ENCODE measurements around the gene PTPN23. TPM values are rescaled to one million over a fixed set of nuclear protein-coding genes. Genes with fewer than 3 reads are reported as not detected.
A peak's percentile ranks its signal among the peaks of the same experiment; 100 is the strongest.

Gene PTPN23
- total RNA-seq, 3 donors from 2014 or later (not counting 1 experiment from before 2014, with no cell fraction given), result 49.3 to 73.6 (median 52.0) TPM

GRCh38 chr3:47420044-47420430, 39.2 kb downstream of the PTPN23 start:
- no peaks in the 10 kb centered on the region for H3K27me3 ChIP-seq (ENCODE audit: control insufficient read depth, insufficient read depth, low read length)
- H3K27ac ChIP-seq (ENCODE audit: low read length), result no peak overlapping the region
- H3K4me1 ChIP-seq (ENCODE audit: control insufficient read depth, insufficient read depth, low read length), result peaks cover 24% of the 10 kb centered on the region
- Mint-ChIP-seq H3K4me1 (peaks cover 19 to 30% of the 10 kb centered on the region in 2 donors), H3K27me3 (ENCODE audit: low read depth in 2 of 2) (no peaks in the 10 kb centered on the region), H3K27ac (no peak overlapping the region), H3K9me3 (no peaks in the 10 kb centered on the region), H3K36me3 (no peaks in the 10 kb centered on the region), H3K4me3 (no peak overlapping the region)
- no peak for TF ChIP-seq CTCF (IDR thresholded peaks at IDR 0.05)
- peaks cover 34% of the 10 kb centered on the region for H3K36me3 ChIP-seq (ENCODE audit: control insufficient read depth, insufficient read depth, low read length)
- H3K4me3 ChIP-seq (ENCODE audit: low read length), result no peak overlapping the region
- ATAC-seq (no peak), DNase-seq (no peak)
- intact Hi-C loops (cut with micrococcal nuclease), result no loop called here
- 98% methylated on average over 5 of the region's 5 CpGs for WGBS (ENCODE audit: insufficient coverage)
- no peaks in the 10 kb centered on the region for H3K9me3 ChIP-seq (ENCODE audit: control insufficient read depth, insufficient read depth, low read length)

GRCh38 chr3:47420511-47421484, 40.0 kb downstream of the PTPN23 start:
- Mint-ChIP-seq H3K9me3 (no peaks in the 10 kb centered on the region), H3K27me3 (ENCODE audit: low read depth in 2 of 2) (no peaks in the 10 kb centered on the region), H3K4me1 (peaks cover 14 to 30% of the 10 kb centered on the region in 2 donors), H3K36me3 (no peaks in the 10 kb centered on the region), H3K4me3 (peak overlapping the region; percentile 47), H3K27ac (peak overlapping the region; percentile 86 to 91)
- WGBS (ENCODE audit: insufficient coverage), result 78% methylated on average over 28 of the region's 29 CpGs
- Histone ChIP-seq H3K4me1 (ENCODE audit: control insufficient read depth, insufficient read depth, low read length) (peaks cover 24% of the 10 kb centered on the region), H3K9me3 (ENCODE audit: control insufficient read depth, insufficient read depth, low read length) (no peaks in the 10 kb centered on the region), H3K4me3 (ENCODE audit: low read length) (no peak overlapping the region), H3K27me3 (ENCODE audit: control insufficient read depth, insufficient read depth, low read length) (no peaks in the 10 kb centered on the region), H3K36me3 (ENCODE audit: control insufficient read depth, insufficient read depth, low read length) (peaks cover 35% of the 10 kb centered on the region), H3K27ac (ENCODE audit: low read length) (peak overlapping the region; percentile 49)
- TF ChIP-seq CTCF (IDR thresholded peaks at IDR 0.05), result peak; percentile 85
- ATAC-seq (peak; percentile 94 to 99 (median 96)), DNase-seq (peak; percentile 80 to 95)
- intact Hi-C loops (cut with micrococcal nuclease), result loop anchor here (1.0 kb wide), 3 partner anchors 56 to 369 kb away; partner anchors contain the start of gene ELP6

GRCh38 chr3:47421741-47422649, 41.2 kb downstream of the PTPN23 start:
- Histone ChIP-seq H3K27me3 (ENCODE audit: control insufficient read depth, insufficient read depth, low read length) (no peaks in the 10 kb centered on the region), H3K9me3 (ENCODE audit: control insufficient read depth, insufficient read depth, low read length) (no peaks in the 10 kb centered on the region), H3K4me3 (ENCODE audit: low read length) (no peak overlapping the region), H3K36me3 (ENCODE audit: control insufficient read depth, insufficient read depth, low read length) (peaks cover 34% of the 10 kb centered on the region), H3K4me1 (ENCODE audit: control insufficient read depth, insufficient read depth, low read length) (peaks cover 24% of the 10 kb centered on the region), H3K27ac (ENCODE audit: low read length) (peak overlapping the region; percentile 49)
- Mint-ChIP-seq H3K4me1 (peaks cover 14 to 30% of the 10 kb centered on the region in 2 donors), H3K27me3 (ENCODE audit: low read depth in 2 of 2) (no peaks in the 10 kb centered on the region), H3K27ac (peak overlapping the region; percentile 86 to 91), H3K36me3 (no peaks in the 10 kb centered on the region), H3K4me3 (no peak overlapping the region), H3K9me3 (no peaks in the 10 kb centered on the region)
- DNase-seq (peak in 1 of 2 donors; percentile 30), ATAC-seq (no peak)
- WGBS (ENCODE audit: insufficient coverage), result 85% methylated on average over 13 of the region's 13 CpGs
- intact Hi-C loops (cut with micrococcal nuclease), result loop anchor here (1.0 kb wide), 3 partner anchors 54 to 367 kb away; partner anchors contain the start of gene ELP6
- TF ChIP-seq CTCF (IDR thresholded peaks at IDR 0.05), result no peak

Data from natural killer cell (primary cell).